Stimulated activated CD8-positive, alpha-beta memory T cell treated with anti-CD3 and anti-CD28 coated beads, Interleukin-4, amount 100 ng/mL, for 48 hours (primary cell): ENCODE data around the gene NMUR1.
A peak's percentile ranks its signal among the peaks of the same experiment; 100 is the strongest.

ENCODE experiments used
- DNase-seq: peaks from one replicate; pipeline ENCODE4 v3.0.0-alpha.2; 2020

The NMUR1 gene

GRCh38 chr2:231482806-231483391 is 47.3 kb downstream of the NMUR1 start:
- peak; percentile 85 for DNase-seq

GRCh38 chr2:231480781-231481180 is 49.5 kb downstream of the NMUR1 start:
- DNase-seq: no peak

- DNase-seq: no peak
Observed at GRCh38 chr2:231479455-231479854, 50.8 kb downstream of the NMUR1 start.

- no peak for DNase-seq
Observed at GRCh38 chr2:231476920-231477319, 53.3 kb downstream of the NMUR1 start.

GRCh38 chr2:231475965-231476364 is 54.3 kb downstream of the NMUR1 start:
- no peak for DNase-seq
